MM.1S (cell line): ENCODE results near the gene SPPL3.

Experiments
- DNase-seq: peaks from one replicate; pipeline ENCODE4 v3.0.0-alpha.2; 2015
- H2AFZ ChIP-seq: fragments of 300-600 bp; sonication (generic); 2 replicates; pipeline ENCODE4 v1.6.0; 2016; ENCODE audit warnings: antibody characterized with exemption, low read length
- H3F3A ChIP-seq: fragments of 300-600 bp; sonication (generic); 2 replicates; pipeline ENCODE4 v1.6.1; 2016; ENCODE audit warnings: mild to moderate bottlenecking, antibody characterized with exemption, low read length, moderate library complexity, mixed read lengths; ENCODE audit not compliant: insufficient read depth
- H3K27ac ChIP-seq: fragments of 300-600 bp; sonication (generic); 2 replicates; pipeline ENCODE4 v1.5.1; 2016; ENCODE audit warnings: mild to moderate bottlenecking, low read length
- H3K27me3 ChIP-seq: fragments of 300-600 bp; sonication (generic); replicated peaks from 2 replicates; pipeline ENCODE4 v1.6.0; 2016; ENCODE audit warnings: low read length; ENCODE audit not compliant: insufficient read depth
- H3K36me3 ChIP-seq: fragments of 300-600 bp; sonication (generic); replicated peaks from 2 replicates; pipeline ENCODE4 v1.6.1; 2016; ENCODE audit warnings: mild to moderate bottlenecking, low read length, mixed read lengths; ENCODE audit not compliant: insufficient read depth
- H3K4me1 ChIP-seq: fragments of 300-600 bp; sonication (generic); 2 replicates; pipeline ENCODE4 v1.6.1; 2016; ENCODE audit warnings: low read length, mixed read lengths
- H3K4me2 ChIP-seq: fragments of 300-600 bp; sonication (generic); 2 replicates; pipeline ENCODE4 v1.6.0; 2016; ENCODE audit warnings: low read depth, low read length
- H3K4me3 ChIP-seq: fragments of 300-600 bp; sonication (generic); 2 replicates; pipeline ENCODE4 v1.5.1; 2016; ENCODE audit warnings: low read length, mixed read lengths
- H3K79me2 ChIP-seq: fragments of 300-600 bp; sonication (generic); 2 replicates; pipeline ENCODE4 v1.6.1; 2016; ENCODE audit warnings: mixed run types, low read length, mixed read lengths
- H3K9ac ChIP-seq: fragments of 300-600 bp; sonication (generic); 2 replicates; pipeline ENCODE4 v1.6.1; 2016; ENCODE audit warnings: low read length, mixed read lengths
- H3K9me2 ChIP-seq: fragments of 300-600 bp; sonication (generic); replicated peaks from 2 replicates; pipeline ENCODE4 v1.6.1; 2016; ENCODE audit warnings: mild to moderate bottlenecking, low read length, mixed read lengths; ENCODE audit not compliant: insufficient read depth
- H3K9me3 ChIP-seq: fragments of 300-600 bp; sonication (generic); replicated peaks from 2 replicates; pipeline ENCODE4 v1.6.1; 2016; ENCODE audit warnings: mild to moderate bottlenecking, low read length, mixed read lengths; ENCODE audit not compliant: insufficient read depth
- H4K20me1 ChIP-seq: fragments of 300-600 bp; sonication (generic); 2 replicates; pipeline ENCODE4 v1.6.1; 2016; ENCODE audit warnings: mild to moderate bottlenecking, low read length, moderate library complexity, mixed read lengths; ENCODE audit not compliant: insufficient read depth
- EZH2 ChIP-seq: fragments of 300-600 bp; sonication (generic); optimal IDR thresholded peaks from 2 replicates; pipeline ENCODE3; 2017; ENCODE audit warnings: low read depth, mild to moderate bottlenecking, antibody characterized with exemption, low read length, mixed read lengths
- EZH2phosphoT487 ChIP-seq: fragments of 300-600 bp; sonication (generic); IDR thresholded peaks from 2 replicates; pipeline ENCODE4 v1.6.1; 2018; ENCODE audit warnings: antibody characterized with exemption, low read length
- TF ChIP-seq, protein P1 (sequence below): fragments of 300-600 bp; sonication (generic); IDR thresholded peaks from 2 replicates; pipeline ENCODE4 v1.5.1; 2016; ENCODE audit warnings: antibody characterized with exemption, low read length, mixed read lengths

Gene SPPL3

GRCh38 chr12:120870415-120870814 is 33.7 kb downstream of the SPPL3 start:
- no peaks in the 10 kb centered on the region for H4K20me1 ChIP-seq
- H3K9me2 ChIP-seq, result no peaks in the 10 kb centered on the region
- no peaks in the 10 kb centered on the region for H3F3A ChIP-seq
- TF ChIP-seq EZH2 (no peak), EZH2phosphoT487 (no peak)
- TF ChIP-seq, protein P1, sequence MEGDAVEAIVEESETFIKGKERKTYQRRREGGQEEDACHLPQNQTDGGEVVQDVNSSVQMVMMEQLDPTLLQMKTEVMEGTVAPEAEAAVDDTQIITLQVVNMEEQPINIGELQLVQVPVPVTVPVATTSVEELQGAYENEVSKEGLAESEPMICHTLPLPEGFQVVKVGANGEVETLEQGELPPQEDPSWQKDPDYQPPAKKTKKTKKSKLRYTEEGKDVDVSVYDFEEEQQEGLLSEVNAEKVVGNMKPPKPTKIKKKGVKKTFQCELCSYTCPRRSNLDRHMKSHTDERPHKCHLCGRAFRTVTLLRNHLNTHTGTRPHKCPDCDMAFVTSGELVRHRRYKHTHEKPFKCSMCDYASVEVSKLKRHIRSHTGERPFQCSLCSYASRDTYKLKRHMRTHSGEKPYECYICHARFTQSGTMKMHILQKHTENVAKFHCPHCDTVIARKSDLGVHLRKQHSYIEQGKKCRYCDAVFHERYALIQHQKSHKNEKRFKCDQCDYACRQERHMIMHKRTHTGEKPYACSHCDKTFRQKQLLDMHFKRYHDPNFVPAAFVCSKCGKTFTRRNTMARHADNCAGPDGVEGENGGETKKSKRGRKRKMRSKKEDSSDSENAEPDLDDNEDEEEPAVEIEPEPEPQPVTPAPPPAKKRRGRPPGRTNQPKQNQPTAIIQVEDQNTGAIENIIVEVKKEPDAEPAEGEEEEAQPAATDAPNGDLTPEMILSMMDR, result no peak
- no peak overlapping the region for H3K4me3 ChIP-seq
- no peaks in the 10 kb centered on the region for H3K4me1 ChIP-seq
- H3K4me2 ChIP-seq, result no peak overlapping the region
- H3K79me2 ChIP-seq, result peaks cover 62% of the 10 kb centered on the region
- no peak overlapping the region for H3K9ac ChIP-seq
- H3K9me3 ChIP-seq, result no peaks in the 10 kb centered on the region
- no peaks in the 10 kb centered on the region for H3K36me3 ChIP-seq
- H3K27ac ChIP-seq, result no peak overlapping the region
- no peaks in the 10 kb centered on the region for H3K27me3 ChIP-seq
- no peak overlapping the region for H2AFZ ChIP-seq
- no peak for DNase-seq

GRCh38 chr12:120869376-120869775 is 34.8 kb downstream of the SPPL3 start:
- H3K79me2 ChIP-seq, result peaks cover 61% of the 10 kb centered on the region
- TF ChIP-seq EZH2 (no peak), EZH2phosphoT487 (no peak)
- TF ChIP-seq, protein P1, result no peak

GRCh38 chr12:120866108-120866507 is 38.0 kb downstream of the SPPL3 start:
- Histone ChIP-seq H3K4me1 (no peaks in the 10 kb centered on the region), H3K36me3 (no peaks in the 10 kb centered on the region), H3K27me3 (no peaks in the 10 kb centered on the region), H4K20me1 (no peaks in the 10 kb centered on the region), H3K9me2 (no peaks in the 10 kb centered on the region), H3F3A (no peaks in the 10 kb centered on the region), H3K27ac (no peak overlapping the region), H3K9ac (no peak overlapping the region), H3K79me2 (peaks cover 59% of the 10 kb centered on the region), H2AFZ (no peak overlapping the region), H3K9me3 (no peaks in the 10 kb centered on the region), H3K4me3 (no peak overlapping the region), H3K4me2 (no peak overlapping the region)
- TF ChIP-seq, protein P1, result no peak
- no peak for TF ChIP-seq EZH2
- TF ChIP-seq EZH2phosphoT487, result no peak
- no peak for DNase-seq

More at GRCh38 chr12:120869376-120869775, 34.8 kb downstream of the SPPL3 start:
- DNase-seq, result no peak
- H3K9ac ChIP-seq, result no peak overlapping the region
- H3K9me2 ChIP-seq, result no peaks in the 10 kb centered on the region
- no peaks in the 10 kb centered on the region for H3K4me1 ChIP-seq
- H3K9me3 ChIP-seq, result no peaks in the 10 kb centered on the region
- H3F3A ChIP-seq, result no peaks in the 10 kb centered on the region
- no peak overlapping the region for H3K27ac ChIP-seq
- no peaks in the 10 kb centered on the region for H3K36me3 ChIP-seq
- H3K4me2 ChIP-seq, result no peak overlapping the region
- H3K27me3 ChIP-seq, result no peaks in the 10 kb centered on the region
- H4K20me1 ChIP-seq, result no peaks in the 10 kb centered on the region
- H2AFZ ChIP-seq, result no peak overlapping the region
- no peak overlapping the region for H3K4me3 ChIP-seq
